Gastrocnemius medialis (tissue), 4 donors: ENCODE measurements around the gene SLFN5.

Experiments used
- CTCF ChIP-seq, 5 experiments: fragments of 450-650 bp in 3 of 5; fragments of 200-600 bp in 2 of 5; sonication (generic) in 2 of 5; IDR thresholded peaks in 4 of 5; conservative IDR thresholded peaks in 1 of 5; 1 replicate in 4 of 5; 2 replicates in 1 of 5; pipeline ENCODE4 v1.5.1; 2016 to 2019; ENCODE audit warnings: antibody characterized with exemption in 5 of 5, mild to moderate bottlenecking in 3 of 5, moderate library complexity in 3 of 5
- POLR2A ChIP-seq, 2 donors: fragments of 450-650 bp; IDR thresholded peaks; one replicate each; pipeline ENCODE4 v1.6.1; 2017; ENCODE audit warnings: antibody characterized with exemption in 2 of 2, mild to moderate bottlenecking in 2 of 2, moderate library complexity in 2 of 2

- TF ChIP-seq CTCF (IDR thresholded peaks at IDR 0.05 in 4 of 5, conservative IDR thresholded peaks at IDR 0.05 in 1 of 5) (no peak), POLR2A (IDR thresholded peaks at IDR 0.05) (no peak)
Measured at GRCh38 chr17:35291802-35292201, 48.9 kb downstream of the SLFN5 start.
